Cortex of kidney (tissue), 1 donor: Measurements from ENCODE around the gene TCIRG1.
"Not testable (repeated sequence)": the region's sequence is repeated elsewhere in the genome, so short reads cannot be mapped to it uniquely, and the experiment has no call there.

ENCODE experiments used
- DNase-seq: peaks from one replicate; lab custom pipeline; 2025; lab: John Stamatoyannopoulos, UW

TCIRG1 gene

DNA sequence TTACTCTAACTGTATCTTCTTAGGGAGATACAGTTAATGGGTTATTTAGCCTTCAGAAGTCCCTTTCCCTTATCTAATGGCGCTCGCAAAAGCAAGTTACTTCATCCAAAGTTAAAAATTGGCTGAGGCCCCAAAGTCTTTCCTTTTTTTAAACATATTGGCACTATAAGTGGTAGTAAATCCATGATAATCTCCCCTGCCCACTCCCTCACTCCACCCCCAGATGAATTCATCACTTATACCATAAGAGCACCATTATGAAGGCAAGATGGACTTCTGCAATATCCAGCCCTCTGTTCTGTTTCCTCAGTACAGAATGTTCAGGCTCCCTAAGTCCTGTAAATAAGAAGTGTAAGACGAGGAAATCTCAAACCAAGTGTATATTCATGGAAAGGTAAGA, 44.7 kb downstream of the TCIRG1 start:
- no peak for DNase-seq

GRCh38 chr11:68089679-68090078, 50.9 kb downstream of the TCIRG1 start:
- no peak for DNase-seq

DNA sequence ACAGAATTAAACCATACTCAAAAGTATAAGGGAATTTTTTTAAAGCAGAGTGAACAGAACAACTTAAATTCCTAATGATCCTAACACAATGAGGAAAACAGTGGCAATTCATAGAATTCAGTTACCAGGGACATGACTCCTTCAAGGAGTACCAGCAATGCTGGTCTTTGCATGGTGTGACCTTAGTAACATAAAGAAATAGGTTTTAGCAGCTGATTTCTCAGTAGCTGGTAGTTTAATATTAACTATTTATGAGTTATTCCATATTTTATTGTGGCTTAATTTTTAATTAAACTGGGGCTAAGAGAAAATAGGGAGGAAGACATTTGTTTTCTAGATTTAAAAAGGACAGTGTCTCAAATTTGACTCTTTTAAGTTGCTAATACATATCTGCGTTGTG, 51.5 kb downstream of the TCIRG1 start:
- no peak for DNase-seq

- no peak for DNase-seq
Observed at GRCh38 chr11:68090706-68091105, 51.9 kb downstream of the TCIRG1 start.

DNA sequence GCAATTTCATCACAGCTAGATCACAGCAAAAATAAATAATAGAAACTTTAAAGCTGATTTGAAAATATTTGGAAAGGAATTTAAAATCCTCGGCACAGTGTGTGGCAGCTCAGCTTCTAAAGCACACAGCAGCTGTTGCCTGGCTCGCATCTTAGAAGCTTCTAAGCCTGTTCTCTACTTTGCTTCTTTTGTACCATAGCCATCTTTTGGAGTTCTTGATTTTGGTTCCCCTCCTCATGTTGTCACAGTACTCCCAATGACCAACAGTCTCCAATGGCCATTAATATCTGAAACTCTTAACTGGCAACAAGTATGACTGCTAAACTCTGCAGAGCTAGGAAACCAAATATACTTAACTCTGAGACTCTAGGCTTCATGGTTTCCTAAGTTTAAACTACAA, 53.6 kb downstream of the TCIRG1 start:
- no peak for DNase-seq

DNA sequence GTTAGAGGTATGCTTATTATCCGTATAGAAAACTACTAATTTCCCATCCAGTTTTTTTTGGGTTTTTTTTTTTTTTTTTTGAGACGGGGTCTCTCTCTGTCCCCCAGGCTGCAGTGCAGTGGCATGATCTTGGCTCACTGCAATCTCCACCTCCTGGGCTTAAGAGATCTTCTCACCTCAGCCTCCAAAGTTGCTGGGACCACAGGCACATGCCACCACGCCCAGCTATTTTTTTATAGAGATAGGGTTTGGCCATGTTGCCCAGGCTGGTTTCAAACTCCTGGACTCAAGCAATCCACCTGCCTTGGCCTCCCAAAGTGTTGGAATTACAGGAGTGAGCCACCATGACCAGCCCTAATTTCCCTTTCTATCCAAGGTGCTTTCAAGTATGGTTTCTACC, 54.1 kb downstream of the TCIRG1 start:
- not testable (repeated sequence) for DNase-seq

DNA sequence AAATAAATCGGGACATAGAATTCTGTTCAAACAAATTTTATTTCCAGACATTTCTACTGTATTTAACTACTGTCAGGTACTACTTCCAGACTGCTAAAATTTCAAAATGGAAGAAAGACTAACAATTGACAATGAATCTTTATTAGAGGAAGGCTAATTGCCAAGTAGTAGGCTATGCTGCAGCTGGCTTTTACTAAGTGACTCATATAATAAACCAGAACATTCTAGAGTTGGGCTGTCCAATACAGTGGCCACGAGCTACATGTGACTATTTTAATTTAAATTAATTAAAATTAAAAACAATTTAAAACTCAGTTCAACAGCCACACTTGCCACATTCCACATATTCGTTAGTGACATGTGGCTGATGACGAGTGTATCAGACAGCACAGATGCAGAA, 54.7 kb downstream of the TCIRG1 start:
- no peak for DNase-seq

DNA sequence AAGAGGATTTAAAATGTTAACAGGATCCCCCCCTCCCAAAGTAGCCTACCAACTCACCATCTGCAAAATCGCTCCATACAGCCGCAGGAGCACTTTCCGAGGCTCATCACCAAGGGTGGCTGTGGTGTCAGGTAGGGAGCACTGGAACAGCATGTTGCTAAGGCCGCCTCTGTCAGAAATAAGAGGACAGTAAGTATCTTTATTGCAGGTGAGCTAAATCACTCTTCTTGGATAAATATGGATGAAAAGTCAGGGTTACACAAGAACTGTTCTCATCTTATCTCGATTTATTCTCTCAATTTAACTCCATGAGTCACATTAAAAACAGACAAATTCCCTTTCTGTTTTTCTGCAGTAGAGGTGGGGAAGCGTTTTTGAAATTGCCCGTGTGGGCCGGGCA, 58.1 kb downstream of the TCIRG1 start:
- no peak for DNase-seq

- no peak for DNase-seq
Observed at GRCh38 chr11:68099057-68099456, 60.2 kb downstream of the TCIRG1 start.

DNA sequence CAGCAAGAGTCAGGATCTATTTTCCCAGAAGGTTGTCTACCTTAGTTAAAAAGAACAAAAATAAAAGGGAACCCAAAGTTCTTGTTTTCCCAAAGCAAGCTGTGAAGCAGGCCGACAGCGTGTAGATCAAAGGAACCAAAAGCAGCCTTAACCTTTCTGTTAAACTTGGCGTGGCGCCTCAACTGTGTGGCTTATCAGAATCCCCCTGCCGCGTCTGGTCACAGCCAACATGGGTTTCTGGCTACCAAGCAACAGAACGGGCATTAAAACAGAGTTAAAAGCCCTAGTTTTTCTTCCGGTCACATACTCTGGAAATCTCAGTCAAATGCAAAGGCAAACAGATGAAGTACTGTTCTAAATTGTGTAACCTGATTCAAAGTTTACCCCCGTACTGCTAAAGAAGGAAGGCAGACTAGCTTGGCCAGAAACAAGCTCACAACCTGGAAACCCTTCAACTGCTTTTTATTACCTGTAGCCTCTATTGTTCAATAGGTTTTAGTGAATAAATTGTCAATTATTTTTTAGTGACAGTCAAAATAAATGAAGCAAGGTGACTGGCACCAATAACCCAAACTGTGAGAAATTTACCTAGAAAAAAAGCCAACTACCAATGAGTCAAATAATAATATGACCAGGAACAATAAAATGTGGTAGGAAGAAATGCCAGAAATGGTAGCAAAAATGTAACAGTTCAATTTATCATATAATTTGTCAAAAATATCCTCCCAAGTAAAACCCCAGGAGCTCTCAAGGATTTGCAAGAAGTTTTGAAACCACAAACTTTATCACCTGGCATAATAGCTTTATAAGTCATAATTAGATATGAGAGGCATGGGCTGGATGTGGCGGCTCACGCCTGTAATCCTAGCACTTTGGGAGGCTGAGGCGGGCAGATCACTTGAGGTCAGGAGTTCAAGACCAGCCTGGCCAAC, 60.9 kb downstream of the TCIRG1 start:
- DNase-seq = no peak
